A673 (cell line): ENCODE data around the gene NR5A1. TPM values are rescaled to one million over a fixed set of nuclear protein-coding genes. Genes with fewer than 3 reads are reported as not detected.

Experiments
- BruUV-seq: library from RNA; stranded (reverse); fragments of 400-500 nt; replicated peaks from 2 replicates; lab custom pipeline; 2021; lab: Mats Ljungman, UMichigan
- CTCF ChIA-PET: fragments of 300-600 bp; sonication (Branson Sonifier 250); formaldehyde crosslinking; loops from one replicate; lab custom pipeline; 2022; ENCODE audit warnings: antibody characterized with exemption; lab: Charles Lee
- POLR2A ChIA-PET: fragments of 300-600 bp; sonication (Branson Sonifier 250); formaldehyde crosslinking; loops from one replicate; lab custom pipeline; 2022; ENCODE audit warnings: antibody characterized with exemption; ENCODE audit not compliant: low non-redundant PET; lab: Charles Lee
- DNase-seq: peaks from one replicate; pipeline ENCODE4 v3.0.0-alpha.2; 2015; ENCODE audit warnings: low spot score
- H3K27ac ChIP-seq: fragments of 200-600 bp; sonication (generic); 2 replicates; pipeline ENCODE4 v1.5.1; 2016; ENCODE audit warnings: mixed run types, low read depth, mild to moderate bottlenecking, mixed read lengths, antibody characterized with exemption, low read length; ENCODE audit not compliant: poor library complexity, severe bottlenecking
- H3K27me3 ChIP-seq: fragments of 200-600 bp; sonication (generic); replicated peaks from 2 replicates; pipeline ENCODE4 v1.6.1; 2017; ENCODE audit warnings: mixed run types, low read depth, mild to moderate bottlenecking, mixed read lengths, antibody characterized with exemption, low read length; ENCODE audit not compliant: insufficient read depth, poor library complexity
- H3K36me3 ChIP-seq: fragments of 200-600 bp; sonication (generic); 2 replicates; pipeline ENCODE4 v1.6.1; 2016; ENCODE audit warnings: mixed run types, mild to moderate bottlenecking, mixed read lengths, antibody characterized with exemption, low read length; ENCODE audit not compliant: insufficient read depth, poor library complexity, severe bottlenecking
- H3K4me1 ChIP-seq: fragments of 200-600 bp; sonication (generic); 2 replicates; pipeline ENCODE4 v1.6.1; 2017; ENCODE audit warnings: mixed run types, mild to moderate bottlenecking, mixed read lengths, antibody characterized with exemption, low read length; ENCODE audit not compliant: insufficient read depth, poor library complexity, severe bottlenecking
- H3K4me3 ChIP-seq: fragments of 200-600 bp; sonication (generic); 2 replicates; pipeline ENCODE4 v1.5.1; 2016; ENCODE audit warnings: low read depth, mixed run types, mild to moderate bottlenecking, mixed read lengths, low read length; ENCODE audit not compliant: poor library complexity, severe bottlenecking
- H3K9me3 ChIP-seq: fragments of 200-600 bp; sonication (generic); 2 replicates; pipeline ENCODE4 v1.6.1; 2016; ENCODE audit warnings: mixed run types, low read depth, mild to moderate bottlenecking, mixed read lengths, antibody characterized with exemption, low read length; ENCODE audit not compliant: poor library complexity, severe bottlenecking
- CTCF ChIP-seq: fragments of 300-800, 200-600 bp; sonication (generic); conservative IDR thresholded peaks from 2 replicates; pipeline ENCODE4 v1.5.1; 2017; ENCODE audit warnings: low read depth, mild to moderate bottlenecking, antibody characterized with exemption, low read length, moderate library complexity, mixed read lengths
- EZH2 ChIP-seq: fragments of 200-600 bp; sonication (generic); IDR thresholded peaks from 2 replicates; pipeline ENCODE4 v1.6.1; 2017; ENCODE audit warnings: borderline replicate concordance, low read depth, mild to moderate bottlenecking, mixed read lengths, antibody characterized with exemption, low read length; ENCODE audit not compliant: poor library complexity, severe bottlenecking
- intact Hi-C: fragments of 100-400 bp; cut with micrococcal nuclease; formaldehyde crosslinking; loops from one replicate; pipeline ENCODE4 v1.10.0; 2022; ENCODE audit not compliant: unreplicated experiment
- total RNA-seq: library from RNA; stranded (reverse); gene quantifications from 2 replicates; pipeline ENCODE4 v1.2.3, GENCODE V29; 2021

NR5A1 gene
- total RNA-seq, 1 experiment from 2014 or later, result not detected

- Histone ChIP-seq H3K4me3 (no peak overlapping the region), H3K9me3 (no peaks in the 10 kb centered on the region), H3K4me1 (no peaks in the 10 kb centered on the region), H3K27me3 (no peaks in the 10 kb centered on the region), H3K36me3 (no peaks in the 10 kb centered on the region), H3K27ac (no peak overlapping the region)
- no peak for DNase-seq
- CTCF ChIA-PET, result no interaction called here
- intact Hi-C loops, result no loop called here
- TF ChIP-seq EZH2 (no peak), CTCF (no peak)
- POLR2A ChIA-PET, result no interaction called here
- no TSS peak for BruUV-seq
These were observed 65.9 kb downstream of the NR5A1 start for GRCh38 chr9:124441291-124441690.

GRCh38 chr9:124440786-124441185 is 66.4 kb downstream of the NR5A1 start:
- intact Hi-C loops, result no loop called here
- no peak overlapping the region for H3K4me3 ChIP-seq
- ChIA-PET POLR2A (no interaction called here), CTCF (no interaction called here)
- no peaks in the 10 kb centered on the region for H3K9me3 ChIP-seq
- no peak overlapping the region for H3K27ac ChIP-seq
- DNase-seq, result no peak
- TF ChIP-seq CTCF (no peak), EZH2 (no peak)
- H3K27me3 ChIP-seq, result no peaks in the 10 kb centered on the region
- no peaks in the 10 kb centered on the region for H3K4me1 ChIP-seq
- BruUV-seq, result no TSS peak
- H3K36me3 ChIP-seq, result no peaks in the 10 kb centered on the region

- CTCF ChIA-PET, result no interaction called here
- POLR2A ChIA-PET, result no interaction called here
- intact Hi-C loops, result no loop called here
- Histone ChIP-seq H3K27ac (no peak overlapping the region), H3K4me3 (no peak overlapping the region), H3K36me3 (no peaks in the 10 kb centered on the region), H3K4me1 (no peaks in the 10 kb centered on the region), H3K27me3 (no peaks in the 10 kb centered on the region), H3K9me3 (no peaks in the 10 kb centered on the region)
- TF ChIP-seq EZH2 (no peak), CTCF (no peak)
- BruUV-seq, result no TSS peak
- DNase-seq, result no peak
These were observed 67.4 kb downstream of the NR5A1 start for GRCh38 chr9:124439686-124440243.
